Neuron (in vitro differentiated cells): Measurements from ENCODE around the gene STRN.

Source experiments
- H2AFZ ChIP-seq: one replicate; pipeline ENCODE4 v1.6.1; 2013; ENCODE audit warnings: low read depth, mild to moderate bottlenecking, inconsistent platforms, low read length, moderate library complexity
- H3K27me3 ChIP-seq: one replicate; pipeline ENCODE4 v1.6.1; 2013; ENCODE audit warnings: low read length; ENCODE audit not compliant: insufficient read depth
- H3K36me3 ChIP-seq: one replicate; pipeline ENCODE4 v1.6.1; 2013; ENCODE audit warnings: low read length; ENCODE audit not compliant: insufficient read depth
- H3K4me1 ChIP-seq: one replicate; pipeline ENCODE4 v1.6.1; 2013; ENCODE audit warnings: low read length; ENCODE audit not compliant: insufficient read depth
- H3K4me3 ChIP-seq: 2 replicates; pipeline ENCODE4 v1.5.1; 2013; ENCODE audit warnings: mild to moderate bottlenecking, low read length, moderate library complexity
- H3K9me3 ChIP-seq: one replicate; pipeline ENCODE4 v1.6.1; 2013; ENCODE audit warnings: low read length

The STRN gene

DNA sequence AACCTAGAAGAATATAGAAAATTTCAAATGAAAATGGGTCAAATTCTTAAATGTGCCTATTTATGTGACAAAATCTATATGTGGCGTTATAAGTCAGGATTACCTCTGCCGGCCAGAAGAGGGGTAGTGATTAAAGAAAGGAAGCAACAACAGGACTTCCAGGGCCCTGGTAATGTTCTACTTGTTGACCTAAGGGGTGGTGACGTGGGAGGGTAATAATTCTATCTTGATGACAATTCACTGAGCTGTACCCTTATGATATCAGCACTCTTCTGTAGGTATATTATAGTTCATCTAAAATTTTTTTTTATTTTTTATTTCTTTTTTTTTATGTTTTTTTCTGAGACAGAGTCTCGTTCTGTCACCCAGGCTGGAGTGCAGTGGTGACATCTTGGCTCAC, 87.9 kb downstream of the STRN start:
- peaks cover 31% of the 10 kb centered on the region for H3K36me3 ChIP-seq
- no peak overlapping the region for H3K4me3 ChIP-seq
- no peaks in the 10 kb centered on the region for H3K4me1 ChIP-seq
- H2AFZ ChIP-seq = no peak overlapping the region
- peaks cover 2% of the 10 kb centered on the region for H3K9me3 ChIP-seq
- no peaks in the 10 kb centered on the region for H3K27me3 ChIP-seq

DNA sequence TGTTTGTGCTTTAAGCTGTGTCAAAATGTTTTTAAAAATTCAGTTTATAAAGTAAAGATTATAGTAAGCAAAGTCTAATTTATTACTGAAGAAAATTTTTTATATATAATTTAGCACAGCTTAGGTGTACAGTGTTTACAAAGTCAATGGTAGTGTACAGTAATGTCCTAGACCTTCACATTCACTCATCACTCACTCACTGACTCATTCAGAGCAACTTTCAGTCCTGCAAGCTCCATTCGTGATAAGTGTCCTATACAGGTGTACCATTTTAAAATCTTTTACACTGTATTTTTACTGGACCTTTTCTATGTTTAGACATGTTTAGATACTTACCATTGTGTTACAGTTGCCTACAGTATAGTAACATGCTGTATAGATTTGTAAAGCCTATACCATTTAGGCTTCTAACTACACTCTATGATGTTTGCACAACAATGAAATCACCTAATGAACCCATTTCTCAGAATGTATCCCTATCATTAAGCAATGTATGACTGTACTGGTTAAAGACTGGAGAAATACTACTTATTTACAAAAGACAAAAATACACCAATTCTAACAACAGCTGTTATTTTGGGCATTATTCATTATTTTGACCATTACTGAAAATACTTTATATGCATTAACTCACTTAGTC, 95.1 kb downstream of the STRN start:
- Histone ChIP-seq H3K4me1 (no peaks in the 10 kb centered on the region), H3K27me3 (no peaks in the 10 kb centered on the region), H3K36me3 (peaks cover 19% of the 10 kb centered on the region), H2AFZ (no peak overlapping the region), H3K4me3 (no peak overlapping the region), H3K9me3 (peaks cover 2% of the 10 kb centered on the region)

DNA sequence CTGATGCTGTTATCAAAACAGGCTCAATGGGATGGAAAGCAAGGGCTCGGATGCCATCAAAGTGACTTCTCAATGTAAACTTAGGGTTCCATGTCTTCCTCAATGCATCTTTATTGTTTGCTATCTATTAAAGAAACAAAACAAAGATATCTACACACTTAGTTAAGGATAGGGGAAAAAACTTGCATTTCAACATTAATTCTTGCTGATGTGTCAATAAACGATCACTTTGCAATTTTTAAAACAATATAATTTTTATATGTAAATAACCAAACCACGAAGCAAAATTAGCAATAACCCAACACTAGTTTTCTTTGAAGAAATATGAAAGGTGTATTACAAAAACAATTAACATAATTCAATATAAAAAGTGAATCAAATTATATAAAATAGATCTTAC, 96.7 kb downstream of the STRN start:
- no peak overlapping the region for H3K4me3 ChIP-seq
- H3K4me1 ChIP-seq = no peaks in the 10 kb centered on the region
- no peak overlapping the region for H2AFZ ChIP-seq
- H3K27me3 ChIP-seq = no peaks in the 10 kb centered on the region
- H3K36me3 ChIP-seq = peaks cover 15% of the 10 kb centered on the region
- no peaks in the 10 kb centered on the region for H3K9me3 ChIP-seq

GRCh38 chr2:36861896-36862295, 104.4 kb downstream of the STRN start:
- Histone ChIP-seq H3K4me1 (no peaks in the 10 kb centered on the region), H3K36me3 (peaks cover 21% of the 10 kb centered on the region), H3K9me3 (no peaks in the 10 kb centered on the region), H3K27me3 (no peaks in the 10 kb centered on the region), H2AFZ (no peak overlapping the region), H3K4me3 (no peak overlapping the region)

- H3K36me3 ChIP-seq = peaks cover 23% of the 10 kb centered on the region
Observed at GRCh38 chr2:36859366-36859792, 107.0 kb downstream of the STRN start.

DNA sequence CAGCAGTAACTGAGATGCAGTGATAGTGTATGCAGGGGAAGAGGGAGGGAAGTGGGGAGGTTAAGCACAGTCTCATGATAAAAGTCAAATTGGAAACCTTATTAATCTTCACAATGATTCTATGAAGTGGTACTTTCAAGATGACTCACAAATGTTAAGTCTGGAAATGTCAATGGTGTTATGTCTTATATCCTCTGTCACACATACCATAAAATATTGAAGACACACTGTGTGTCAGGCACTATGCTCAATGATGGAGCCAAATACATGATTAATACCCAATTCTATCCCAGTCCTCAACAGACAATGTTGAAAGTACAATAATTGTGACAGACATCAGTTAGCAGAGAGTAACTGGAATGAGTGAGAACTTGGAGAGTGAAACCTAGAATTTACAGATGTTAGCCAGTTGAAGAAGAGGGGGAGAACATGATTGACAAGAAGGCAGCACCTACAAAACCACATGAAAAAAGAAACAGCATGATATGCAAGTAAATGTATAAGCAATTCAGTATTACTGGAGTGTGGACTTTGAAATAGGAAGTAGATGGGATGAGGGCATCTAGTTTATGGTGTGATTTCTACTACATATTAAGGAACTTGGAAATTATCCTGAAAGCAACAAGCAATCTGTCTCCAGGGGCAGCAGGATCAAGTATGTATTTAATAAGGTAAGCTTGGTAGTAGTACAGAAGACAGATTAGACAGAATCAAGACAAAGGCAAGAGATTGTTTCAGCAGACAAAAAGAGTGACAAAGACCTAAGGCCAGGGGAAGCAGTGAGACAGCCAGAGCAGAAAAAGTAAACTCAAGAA, 107.6 kb downstream of the STRN start:
- Histone ChIP-seq H3K36me3 (peaks cover 23% of the 10 kb centered on the region), H3K4me1 (peaks cover 1% of the 10 kb centered on the region), H2AFZ (no peak overlapping the region), H3K9me3 (no peaks in the 10 kb centered on the region), H3K27me3 (no peaks in the 10 kb centered on the region), H3K4me3 (no peak overlapping the region)

More at GRCh38 chr2:36859366-36859792, 107.0 kb downstream of the STRN start:
- Histone ChIP-seq H3K9me3 (no peaks in the 10 kb centered on the region), H3K4me1 (peaks cover 1% of the 10 kb centered on the region), H2AFZ (no peak overlapping the region), H3K27me3 (no peaks in the 10 kb centered on the region), H3K4me3 (no peak overlapping the region)

DNA sequence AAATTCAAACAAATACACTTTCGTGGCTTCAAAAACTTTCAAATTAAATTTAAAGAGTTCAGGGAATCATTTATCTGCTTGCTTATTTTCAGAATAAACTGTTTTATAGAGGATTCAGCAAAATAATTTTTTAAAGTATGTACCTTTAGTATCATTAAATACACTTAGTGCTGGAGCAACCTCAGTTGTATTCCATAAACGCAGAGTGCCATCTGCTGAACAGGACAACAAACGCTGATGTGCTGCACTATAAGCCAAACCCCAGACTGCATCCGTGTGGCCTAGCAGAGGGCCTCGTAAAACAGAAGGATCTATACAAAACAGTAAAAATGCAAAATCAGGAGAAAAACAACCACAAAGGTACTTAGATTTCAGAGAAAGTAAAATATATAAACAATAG, 108.6 kb downstream of the STRN start:
- no peak overlapping the region for H3K4me3 ChIP-seq
- H2AFZ ChIP-seq = no peak overlapping the region
- H3K9me3 ChIP-seq = no peaks in the 10 kb centered on the region
- peaks cover 23% of the 10 kb centered on the region for H3K36me3 ChIP-seq
- H3K27me3 ChIP-seq = no peaks in the 10 kb centered on the region
- H3K4me1 ChIP-seq = peaks cover 1% of the 10 kb centered on the region

DNA sequence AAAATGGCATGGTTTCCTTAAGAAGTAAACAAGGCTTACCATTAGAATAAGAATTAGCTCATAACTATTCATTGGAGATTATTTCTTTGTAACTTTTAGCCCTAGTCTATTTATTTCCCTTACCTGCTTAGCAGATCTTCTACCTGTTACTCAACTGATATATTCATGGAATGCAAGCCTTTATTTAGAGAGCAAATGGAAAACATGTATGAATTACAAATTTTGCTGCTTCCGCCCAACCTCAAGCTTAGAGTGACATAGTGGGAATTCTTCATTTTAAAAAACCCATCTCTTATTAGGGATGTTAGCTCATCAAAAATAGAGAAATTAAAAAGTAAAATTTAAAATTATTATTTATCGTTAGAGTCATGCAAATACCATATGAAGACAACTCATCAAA, 110.9 kb downstream of the STRN start:
- Histone ChIP-seq H3K9me3 (no peaks in the 10 kb centered on the region), H3K27me3 (no peaks in the 10 kb centered on the region), H2AFZ (no peak overlapping the region), H3K4me1 (peaks cover 1% of the 10 kb centered on the region), H3K4me3 (no peak overlapping the region), H3K36me3 (peaks cover 30% of the 10 kb centered on the region)

DNA sequence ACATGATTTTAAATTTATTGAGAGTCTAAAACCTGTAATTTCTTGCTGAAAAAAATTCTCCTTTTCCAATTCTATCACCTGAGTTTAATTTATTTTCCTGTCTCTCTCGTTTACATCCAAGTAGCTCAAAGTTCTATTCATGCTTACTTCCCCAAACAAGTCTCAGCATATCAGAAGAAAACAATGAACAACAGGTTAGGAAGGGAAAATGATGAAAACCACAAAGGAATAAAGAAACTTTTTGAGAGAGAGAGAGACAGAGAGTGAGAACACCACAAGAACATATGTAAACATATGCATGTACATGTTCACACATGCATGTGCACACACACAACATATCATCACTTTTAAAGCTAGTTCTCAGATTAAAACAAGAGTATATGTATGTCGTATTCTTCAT, 112.1 kb downstream of the STRN start:
- Histone ChIP-seq H3K9me3 (no peaks in the 10 kb centered on the region), H3K36me3 (peaks cover 36% of the 10 kb centered on the region)

GRCh38 chr2:36849265-36849664, 117.1 kb downstream of the STRN start:
- Histone ChIP-seq H3K4me1 (no peaks in the 10 kb centered on the region), H2AFZ (no peak overlapping the region), H3K27me3 (no peaks in the 10 kb centered on the region), H3K4me3 (no peak overlapping the region), H3K9me3 (no peaks in the 10 kb centered on the region), H3K36me3 (peaks cover 31% of the 10 kb centered on the region)

More for the DNA sequence above, 112.1 kb downstream of the STRN start:
- H2AFZ ChIP-seq = no peak overlapping the region
- H3K4me3 ChIP-seq = no peak overlapping the region
- no peaks in the 10 kb centered on the region for H3K27me3 ChIP-seq
- H3K4me1 ChIP-seq = peaks cover 1% of the 10 kb centered on the region

- no peaks in the 10 kb centered on the region for H3K9me3 ChIP-seq
- no peaks in the 10 kb centered on the region for H3K27me3 ChIP-seq
- no peaks in the 10 kb centered on the region for H3K4me1 ChIP-seq
- no peak overlapping the region for H3K4me3 ChIP-seq
- H2AFZ ChIP-seq = no peak overlapping the region
- peaks cover 10% of the 10 kb centered on the region for H3K36me3 ChIP-seq
Observed at GRCh38 chr2:36843838-36844237, 122.5 kb downstream of the STRN start.

DNA sequence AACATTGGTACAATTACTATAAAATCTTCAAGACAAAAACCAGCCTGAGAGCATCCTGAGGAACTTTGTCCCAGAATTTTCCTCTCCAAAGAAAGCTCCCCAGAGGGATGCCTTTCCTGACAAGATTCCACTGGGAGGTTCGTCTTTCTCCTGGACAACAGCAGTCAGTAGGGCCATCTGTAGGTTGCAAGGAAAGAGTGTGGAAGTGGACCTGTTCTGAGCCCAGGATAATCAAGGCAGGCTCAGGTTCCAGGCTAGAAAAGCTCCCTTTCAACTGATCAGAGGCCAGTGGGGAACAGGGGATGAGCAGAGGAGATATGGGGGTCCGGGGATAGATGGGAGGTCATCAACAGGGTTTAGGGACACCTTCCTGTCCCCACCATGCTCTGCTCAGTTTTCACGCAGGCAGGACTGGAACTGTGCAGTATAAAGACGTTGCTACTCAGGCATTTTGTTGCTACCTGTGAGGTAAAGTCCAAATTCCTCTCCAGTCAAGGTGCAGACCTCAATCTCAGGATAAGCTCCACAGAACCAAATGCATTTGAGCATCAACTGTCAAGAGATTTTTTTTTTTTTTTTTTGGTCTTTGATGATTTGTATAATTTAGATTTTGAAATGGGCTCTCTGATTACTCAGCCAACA, 126.2 kb downstream of the STRN start:
- Histone ChIP-seq H3K27me3 (no peaks in the 10 kb centered on the region), H3K4me3 (no peak overlapping the region), H2AFZ (no peak overlapping the region), H3K4me1 (peaks cover 2% of the 10 kb centered on the region), H3K9me3 (no peaks in the 10 kb centered on the region), H3K36me3 (no peaks in the 10 kb centered on the region)
